NCI-H1694 (cell line): ENCODE results near the gene FANCE.
A peak's percentile ranks its signal among the peaks of the same experiment; 100 is the strongest.

Experiments
- DNase-seq: peaks from one replicate; lab custom pipeline; 2025; lab: John Stamatoyannopoulos, UW

Gene FANCE

GRCh38 chr6:35452183-35453090, at the start of gene FANCE:
Gene FANCE, plus strand, starts transcription at chr6:35452338. Its CDS starts 208 bp downstream, at chr6:35452546.
- peak; percentile 52 for DNase-seq

GRCh38 chr6:35402856-35403191, 49.3 kb upstream of the FANCE start:
- DNase-seq, result no peak

GRCh38 chr6:35403544-35404442, 48.3 kb upstream of the FANCE start:
- DNase-seq, result no peak

- DNase-seq, result no peak
These were observed 45.2 kb upstream of the FANCE start for GRCh38 chr6:35406711-35407485.

GRCh38 chr6:35409245-35409644, 42.9 kb upstream of the FANCE start:
- no peak for DNase-seq

GRCh38 chr6:35410131-35410530, 42.0 kb upstream of the FANCE start:
- no peak for DNase-seq

GRCh38 chr6:35411066-35411465, 41.1 kb upstream of the FANCE start:
- DNase-seq, result no peak

- no peak for DNase-seq
These were observed 40.0 kb upstream of the FANCE start for GRCh38 chr6:35412102-35412501.

- peak; percentile 17 for DNase-seq
These were observed 38.2 kb upstream of the FANCE start for GRCh38 chr6:35413911-35414310.

- DNase-seq, result peak; percentile 80
These were observed 36.9 kb upstream of the FANCE start for GRCh38 chr6:35415065-35415891.

- DNase-seq, result no peak
These were observed 34.0 kb upstream of the FANCE start for GRCh38 chr6:35417979-35418661.

- no peak for DNase-seq
These were observed 32.7 kb upstream of the FANCE start for GRCh38 chr6:35419417-35419816.

- DNase-seq, result no peak
These were observed 32.2 kb upstream of the FANCE start for GRCh38 chr6:35419961-35420360.

GRCh38 chr6:35425284-35425683, 26.9 kb upstream of the FANCE start:
- no peak for DNase-seq

GRCh38 chr6:35426074-35426473, 26.1 kb upstream of the FANCE start:
- no peak for DNase-seq

- DNase-seq, result no peak
These were observed 24.7 kb upstream of the FANCE start for GRCh38 chr6:35427435-35427834.

GRCh38 chr6:35427851-35428321, 24.3 kb upstream of the FANCE start:
- no peak for DNase-seq

- DNase-seq, result no peak
These were observed 23.6 kb upstream of the FANCE start for GRCh38 chr6:35428421-35429149.

GRCh38 chr6:35429463-35429862, 22.7 kb upstream of the FANCE start:
- no peak for DNase-seq

GRCh38 chr6:35432291-35432690, 19.8 kb upstream of the FANCE start:
- no peak for DNase-seq
